B cell (primary cell): ENCODE measurements around the gene KIF15.

Source experiments
- CTCF ChIP-seq: fragments of 200-600 bp; IDR thresholded peaks from one replicate; pipeline ENCODE4 v1.8.0; 2022; ENCODE audit warnings: antibody characterized with exemption, mild to moderate bottlenecking
- EZH2 ChIP-seq: IDR thresholded peaks from 2 replicates; pipeline ENCODE4 v1.6.1; 2012; ENCODE audit warnings: borderline replicate concordance, low read depth, mild to moderate bottlenecking, moderate library complexity, low read length; ENCODE audit not compliant: insufficient read depth, poor library complexity, severe bottlenecking

- TF ChIP-seq EZH2 (no peak), CTCF (no peak)
Measured at GRCh38 chr3:44890852-44891251, 129.3 kb downstream of the KIF15 start.
